DOHH2 (cell line): ENCODE data around the gene FDXR.

Experiments
- CTCF ChIP-seq: fragments of 200-600 bp; sonication (generic); IDR thresholded peaks from one replicate; pipeline ENCODE4 v1.5.1; 2014; ENCODE audit warnings: antibody characterized with exemption, mild to moderate bottlenecking, low read depth, low read length; ENCODE audit not compliant: poor library complexity, severe bottlenecking
- EZH2phosphoT487 ChIP-seq: fragments of 200-600 bp; sonication (generic); IDR thresholded peaks from 2 replicates; pipeline ENCODE4 v1.6.1; 2017; ENCODE audit warnings: borderline replicate concordance, mild to moderate bottlenecking, antibody characterized with exemption, low read length, moderate library complexity, mixed read lengths

DNA sequence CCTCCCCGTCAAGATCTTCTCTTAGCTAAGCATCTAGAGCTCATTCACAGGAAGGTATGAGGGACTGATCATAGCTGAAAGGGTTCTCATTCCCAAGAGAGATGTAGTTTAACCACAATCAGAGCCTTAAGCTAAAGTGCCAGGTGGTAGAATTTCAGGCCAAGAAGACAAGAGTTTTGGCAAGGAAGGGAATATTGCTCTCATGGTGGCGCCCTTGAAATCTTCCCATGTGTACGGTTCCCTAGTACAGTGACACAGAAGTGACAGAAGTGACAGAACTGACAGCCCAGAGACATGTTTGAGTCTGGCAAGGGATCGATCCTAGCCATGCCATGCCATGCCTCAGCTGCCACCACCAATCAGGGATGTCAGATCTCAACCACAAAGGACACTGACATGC lies 15.6 kb downstream of the FDXR start:
- TF ChIP-seq CTCF (no peak), EZH2phosphoT487 (no peak)
